HCT116 (cell line): ENCODE results near the gene AAK1. TPM values are rescaled to one million over a fixed set of nuclear protein-coding genes. Genes with fewer than 3 reads are reported as not detected.

Experiments
- ATAC-seq: fragments of 200-7000 bp; cut with Tn5 transposase; 2 replicates; pipeline ENCODE4 v1.9.1; 2020; ENCODE audit warnings: mild to moderate bottlenecking, moderate library complexity
- BruUV-seq: library from RNA; stranded (reverse); fragments of 400-500 nt; replicated peaks from 2 replicates; lab custom pipeline; 2021; lab: Mats Ljungman, UMichigan
- CTCF ChIA-PET: fragments of 300-600 bp; sonication (Branson Sonifier 250); formaldehyde crosslinking; loops from one replicate; lab custom pipeline; 2021; ENCODE audit warnings: antibody characterized with exemption; lab: Charles Lee
- POLR2A ChIA-PET: fragments of 300-600, 350-600 bp; sonication (Branson Sonifier 250); formaldehyde crosslinking; loops from one replicate; lab custom pipeline; 2021; ENCODE audit warnings: antibody characterized with exemption; lab: Charles Lee
- RAD21 ChIA-PET, 2 experiments: fragments of 300-600 bp; sonication (Branson Sonifier 250); formaldehyde crosslinking; loops; one replicate each; lab custom pipeline; 2023; ENCODE audit warnings: low total read pairs in 2 of 2; ENCODE audit not compliant: uncharacterized antibody in 2 of 2, unreplicated experiment in 2 of 2, low non-redundant PET in 1 of 2; lab: Charles Lee
- DNase-seq: peaks from one replicate; pipeline ENCODE4 v3.0.0-alpha.2; 2010; ENCODE audit warnings: low read depth, low spot score
- H2AFZ ChIP-seq: fragments of 200-600 bp; shearing (Covaris generic), sonication (generic); 2 replicates; pipeline ENCODE4 v1.6.1; 2017; ENCODE audit warnings: low read depth, mixed run types, mixed read lengths, antibody characterized with exemption, low read length; ENCODE audit not compliant: poor library complexity, severe bottlenecking
- H3K27ac ChIP-seq: 2 replicates; pipeline ENCODE4 v1.5.1; 2012; ENCODE audit warnings: low read depth, low read length
- H3K27me3 ChIP-seq: fragments of 200-600 bp; sonication (generic); 2 replicates; pipeline ENCODE4 v1.6.1; 2016; ENCODE audit warnings: mixed run types, low read length, mixed read lengths; ENCODE audit not compliant: insufficient read depth
- H3K36me3 ChIP-seq, 2 experiments: fragments of 200-500 bp in 1 of 2; fragments of 200-600 bp in 1 of 2; sonication (Bioruptor generic) in 1 of 2; sonication (generic) in 1 of 2; 2 replicates each; pipeline versions ENCODE4 v1.5.1 to v1.6.1; 2014 to 2016; ENCODE audit warnings: low read length in 2 of 2, inconsistent platforms in 1 of 2, mixed read lengths in 1 of 2, mixed run types in 1 of 2; ENCODE audit not compliant: insufficient read depth in 2 of 2, control insufficient read depth in 1 of 2
- H3K4me1 ChIP-seq, 2 experiments: fragments of 200-600 bp in 1 of 2; sonication (generic) in 1 of 2; 2 replicates each; pipeline versions ENCODE4 v1.5.1 to v1.6.1; 2012 to 2017; ENCODE audit warnings: low read length in 2 of 2, inconsistent platforms in 1 of 2, mild to moderate bottlenecking in 1 of 2, mixed read lengths in 1 of 2, mixed run types in 1 of 2, moderate library complexity in 1 of 2; ENCODE audit not compliant: insufficient read depth in 2 of 2, control insufficient read depth in 1 of 2
- H3K4me2 ChIP-seq: fragments of 200-600 bp; sonication (generic); 2 replicates; pipeline ENCODE4 v1.6.1; 2017; ENCODE audit warnings: mixed run types, low read length, mixed read lengths
- H3K4me3 ChIP-seq, 2 experiments: fragments of 200-600 bp in 1 of 2; sonication (generic) in 1 of 2; replicated peaks in 1 of 2; 2 replicates each; pipeline ENCODE4 v1.5.1; 2011 to 2016; ENCODE audit warnings: low read length in 2 of 2, control low read depth in 1 of 2, low read depth in 1 of 2, mild to moderate bottlenecking in 1 of 2, mixed read lengths in 1 of 2, mixed run types in 1 of 2
- H3K79me2 ChIP-seq: fragments of 200-600 bp; sonication (generic); 2 replicates; pipeline ENCODE4 v1.6.1; 2017; ENCODE audit warnings: mild to moderate bottlenecking, mixed run types, low read length, moderate library complexity, mixed read lengths; ENCODE audit not compliant: insufficient read depth
- H3K9ac ChIP-seq: fragments of 200-600 bp; sonication (generic); 2 replicates; pipeline ENCODE4 v1.6.1; 2016; ENCODE audit warnings: low read length, mixed read lengths
- H3K9me2 ChIP-seq: fragments of 200-600 bp; sonication (generic), shearing (Covaris generic); 2 replicates; pipeline ENCODE4 v1.6.1; 2017; ENCODE audit warnings: mixed run types, mild to moderate bottlenecking, moderate library complexity; ENCODE audit not compliant: insufficient read depth
- H3K9me3 ChIP-seq, 2 experiments: fragments of 200-500 bp in 1 of 2; fragments of 200-600 bp in 1 of 2; sonication (Bioruptor generic) in 1 of 2; sonication (generic) in 1 of 2; 2 replicates each; pipeline ENCODE4 v1.6.1; 2014 to 2017; ENCODE audit warnings: low read length in 2 of 2, mixed read lengths in 2 of 2, inconsistent platforms in 1 of 2, low read depth in 1 of 2, mild to moderate bottlenecking in 1 of 2, mixed run types in 1 of 2, moderate library complexity in 1 of 2; ENCODE audit not compliant: control insufficient read depth in 1 of 2, insufficient read depth in 1 of 2
- H4K20me1 ChIP-seq: fragments of 200-600 bp; sonication (generic), shearing (Covaris generic); 2 replicates; pipeline ENCODE4 v1.6.1; 2017; ENCODE audit warnings: mixed run types, mild to moderate bottlenecking, moderate library complexity; ENCODE audit not compliant: insufficient read depth
- CEBPB ChIP-seq: IDR thresholded peaks from 2 replicates; pipeline ENCODE4 v1.6.1; 2012; ENCODE audit warnings: low read depth
- EGR1 ChIP-seq: IDR thresholded peaks from 2 replicates; pipeline ENCODE4 v1.6.1; 2012; ENCODE audit warnings: low read depth
- EZH2 ChIP-seq: fragments of 200-600 bp; sonication (generic); IDR thresholded peaks from 2 replicates; pipeline ENCODE4 v1.6.1; 2017; ENCODE audit warnings: antibody characterized with exemption, mixed run types
- ZNF274 ChIP-seq: fragments of 200-500 bp; sonication (Bioruptor generic); IDR thresholded peaks from 2 replicates; pipeline ENCODE4 v1.6.1; 2014; ENCODE audit warnings: mild to moderate bottlenecking, low read depth, low read length, inconsistent platforms
- intact Hi-C: fragments of 100-400 bp; cut with micrococcal nuclease; formaldehyde crosslinking; loops from 2 replicates; pipeline ENCODE4 v1.10.0; 2022
- total RNA-seq: library from RNA; stranded (reverse); gene quantifications from one replicate; pipeline ENCODE4 v1.2.1, GENCODE V29; 2021; ENCODE audit not compliant: unreplicated experiment
- TF ChIP-seq, protein P1 (sequence below), 3 experiments: fragments of 200-600 bp in 1 of 3; sonication (generic) in 1 of 3; IDR thresholded peaks in 2 of 3; conservative IDR thresholded peaks in 1 of 3; 2 replicates each; pipeline ENCODE4 v1.5.1; 2012 to 2017; ENCODE audit warnings: low read depth in 2 of 3, low read length in 2 of 3, antibody characterized with exemption in 1 of 3, borderline replicate concordance in 1 of 3, control low read depth in 1 of 3, mild to moderate bottlenecking in 1 of 3, mixed read lengths in 1 of 3, mixed run types in 1 of 3, moderate library complexity in 1 of 3; ENCODE audit not compliant: insufficient read depth in 1 of 3
- TF ChIP-seq, protein P2 (sequence below): IDR thresholded peaks from 2 replicates; pipeline ENCODE4 v1.6.1; 2011; ENCODE audit warnings: mild to moderate bottlenecking, low read length, moderate library complexity; ENCODE audit not compliant: insufficient replicate concordance; ENCODE audit errors: extremely low read depth

AAK1 gene
- total RNA-seq, 1 experiment from 2014 or later, result 32.0 TPM

DNA sequence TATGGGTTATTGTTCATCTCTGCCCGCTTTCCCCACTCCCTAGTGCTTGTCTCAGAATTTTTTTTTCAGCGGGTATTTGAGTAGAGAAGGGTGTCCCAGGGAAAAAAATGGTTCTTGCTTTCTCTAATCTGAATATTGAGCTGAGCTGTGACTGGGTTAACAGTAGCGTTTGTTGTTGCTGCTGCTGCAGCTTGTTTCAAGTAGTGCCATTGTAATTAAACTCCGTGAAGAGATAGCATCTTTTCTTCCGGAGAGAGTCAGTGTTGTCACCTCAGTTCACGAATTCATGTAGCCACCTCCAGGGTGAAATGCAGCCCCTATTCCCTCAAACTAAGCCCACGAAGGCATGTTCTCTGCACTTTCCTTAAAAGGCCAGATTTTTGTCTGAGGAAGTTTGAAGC, 1.5 kb upstream of the AAK1 start:
- Histone ChIP-seq H3K4me3 (peak overlapping the region; percentile 70 to 78), H3K4me2 (peak overlapping the region; percentile 88), H3K27ac (no peak overlapping the region), H2AFZ (no peak overlapping the region), H3K36me3 (no peaks in the 10 kb centered on the region), H3K9me3 (no peaks in the 10 kb centered on the region), H3K79me2 (peaks cover 14% of the 10 kb centered on the region; the same call in 1 of the 2 replicates), H3K27me3 (no peaks in the 10 kb centered on the region), H3K4me1 (peaks cover 12 to 27% of the 10 kb centered on the region in 2 experiments), H3K9ac (peak overlapping the region; percentile 68; the same call in 1 of the 2 replicates), H3K9me2 (no peaks in the 10 kb centered on the region), H4K20me1 (no peaks in the 10 kb centered on the region)
- BruUV-seq, result no TSS peak
- ChIA-PET CTCF (no interaction called here), POLR2A (interaction anchor here (1.5 kb wide), 1 partner anchor 84 kb away, joined by 3 read pairs; no protein-coding TSS in a partner anchor), RAD21 (no interaction called here)
- DNase-seq, result no peak
- TF ChIP-seq ZNF274 (no peak), CEBPB (no peak)
- TF ChIP-seq, protein P1, sequence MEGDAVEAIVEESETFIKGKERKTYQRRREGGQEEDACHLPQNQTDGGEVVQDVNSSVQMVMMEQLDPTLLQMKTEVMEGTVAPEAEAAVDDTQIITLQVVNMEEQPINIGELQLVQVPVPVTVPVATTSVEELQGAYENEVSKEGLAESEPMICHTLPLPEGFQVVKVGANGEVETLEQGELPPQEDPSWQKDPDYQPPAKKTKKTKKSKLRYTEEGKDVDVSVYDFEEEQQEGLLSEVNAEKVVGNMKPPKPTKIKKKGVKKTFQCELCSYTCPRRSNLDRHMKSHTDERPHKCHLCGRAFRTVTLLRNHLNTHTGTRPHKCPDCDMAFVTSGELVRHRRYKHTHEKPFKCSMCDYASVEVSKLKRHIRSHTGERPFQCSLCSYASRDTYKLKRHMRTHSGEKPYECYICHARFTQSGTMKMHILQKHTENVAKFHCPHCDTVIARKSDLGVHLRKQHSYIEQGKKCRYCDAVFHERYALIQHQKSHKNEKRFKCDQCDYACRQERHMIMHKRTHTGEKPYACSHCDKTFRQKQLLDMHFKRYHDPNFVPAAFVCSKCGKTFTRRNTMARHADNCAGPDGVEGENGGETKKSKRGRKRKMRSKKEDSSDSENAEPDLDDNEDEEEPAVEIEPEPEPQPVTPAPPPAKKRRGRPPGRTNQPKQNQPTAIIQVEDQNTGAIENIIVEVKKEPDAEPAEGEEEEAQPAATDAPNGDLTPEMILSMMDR (IDR thresholded peaks at IDR 0.05 in 2 of 3, conservative IDR thresholded peaks at IDR 0.05 in 1 of 3; ENCODE audit: borderline replicate concordance in 1 of 3, insufficient read depth in 1 of 3, low read depth in 2 of 3, low read length in 2 of 3), result no peak
- no peak for ATAC-seq
- intact Hi-C loops, result no loop called here

DNA sequence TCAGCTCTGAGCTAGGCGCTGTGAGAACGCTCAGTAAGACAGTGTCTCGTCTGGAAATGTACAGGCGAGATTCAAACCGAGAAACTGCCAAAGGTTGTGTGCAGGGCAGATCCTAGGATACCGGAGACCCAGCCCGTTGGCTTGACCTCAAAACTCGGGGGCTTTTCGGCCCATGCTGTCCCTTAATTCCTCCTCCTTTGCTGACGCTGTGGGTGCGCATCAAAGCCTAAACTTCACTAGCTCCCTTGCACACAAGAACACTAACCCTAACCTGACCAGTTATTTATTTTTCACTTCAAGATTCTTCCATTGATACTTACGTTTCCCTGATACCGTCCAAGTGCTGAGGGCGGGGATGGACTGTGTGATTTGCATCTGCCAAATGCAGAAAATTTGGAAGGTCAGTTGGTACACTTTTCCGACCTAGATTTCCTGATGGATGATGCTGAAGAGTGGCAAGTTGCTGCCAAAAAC, 1.0 kb upstream of the AAK1 start:
- ChIA-PET POLR2A (interaction anchor here (1.5 kb wide), 1 partner anchor 83 kb away, joined by 3 read pairs; no protein-coding TSS in a partner anchor), RAD21 (interaction anchor here in 1 of 2 experiments (0.6 kb wide), 1 partner anchor 65 kb away, joined by 3 read pairs; no protein-coding TSS in a partner anchor), CTCF (interaction anchor here (0.6 kb wide), 1 partner anchor 270 kb away, joined by 5 read pairs; no protein-coding TSS in a partner anchor)
- H3K27ac ChIP-seq, result peak overlapping the region; percentile 95
- H3K36me3 ChIP-seq, result no peaks in the 10 kb centered on the region
- peak overlapping the region; percentile 88 for H3K4me2 ChIP-seq
- H3K79me2 ChIP-seq, result peaks cover 14% of the 10 kb centered on the region; the same call in 1 of the 2 replicates
- no TSS peak for BruUV-seq
- intact Hi-C loops, result no loop called here
- ATAC-seq, result no peak
- H3K4me3 ChIP-seq, result peak overlapping the region; percentile 70 to 78
- TF ChIP-seq, protein P2, sequence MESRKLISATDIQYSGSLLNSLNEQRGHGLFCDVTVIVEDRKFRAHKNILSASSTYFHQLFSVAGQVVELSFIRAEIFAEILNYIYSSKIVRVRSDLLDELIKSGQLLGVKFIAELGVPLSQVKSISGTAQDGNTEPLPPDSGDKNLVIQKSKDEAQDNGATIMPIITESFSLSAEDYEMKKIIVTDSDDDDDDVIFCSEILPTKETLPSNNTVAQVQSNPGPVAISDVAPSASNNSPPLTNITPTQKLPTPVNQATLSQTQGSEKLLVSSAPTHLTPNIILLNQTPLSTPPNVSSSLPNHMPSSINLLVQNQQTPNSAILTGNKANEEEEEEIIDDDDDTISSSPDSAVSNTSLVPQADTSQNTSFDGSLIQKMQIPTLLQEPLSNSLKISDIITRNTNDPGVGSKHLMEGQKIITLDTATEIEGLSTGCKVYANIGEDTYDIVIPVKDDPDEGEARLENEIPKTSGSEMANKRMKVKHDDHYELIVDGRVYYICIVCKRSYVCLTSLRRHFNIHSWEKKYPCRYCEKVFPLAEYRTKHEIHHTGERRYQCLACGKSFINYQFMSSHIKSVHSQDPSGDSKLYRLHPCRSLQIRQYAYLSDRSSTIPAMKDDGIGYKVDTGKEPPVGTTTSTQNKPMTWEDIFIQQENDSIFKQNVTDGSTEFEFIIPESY, result no peak
- TF ChIP-seq EGR1, result no peak
- no peak for TF ChIP-seq ZNF274
- TF ChIP-seq EZH2, result no peak
- no peaks in the 10 kb centered on the region for H3K9me3 ChIP-seq
- no peaks in the 10 kb centered on the region for H4K20me1 ChIP-seq
- H3K9me2 ChIP-seq, result no peaks in the 10 kb centered on the region
- peaks cover 12 to 25% of the 10 kb centered on the region in 2 experiments for H3K4me1 ChIP-seq
- no peaks in the 10 kb centered on the region for H3K27me3 ChIP-seq
- peak overlapping the region; percentile 68 for H3K9ac ChIP-seq
- peak overlapping the region; percentile 63 for H2AFZ ChIP-seq
- DNase-seq, result no peak
